SK-N-SH treated with all-trans-retinoic acid at 6 μM for 48 hours (cell line): ENCODE measurements around the gene SMG5.
A peak's percentile ranks its signal among the peaks of the same experiment; 100 is the strongest.

Experiments used
- ATAC-seq: fragments of 200-7000 bp; cut with Tn5 transposase; 3 replicates; pipeline ENCODE4 v1.9.1; 2020; ENCODE audit warnings: mild to moderate bottlenecking, moderate library complexity
- ARNTL ChIP-seq: fragments of 450-650 bp; formaldehyde crosslinking; IDR thresholded peaks from 2 replicates; pipeline ENCODE4 v1.5.0; 2020; ENCODE audit warnings: low read depth, mild to moderate bottlenecking, moderate library complexity, borderline replicate concordance
- BACH2 ChIP-seq: fragments of 250-450 bp; sonication (Bioruptor Pico); IDR thresholded peaks from 2 replicates; pipeline ENCODE4 v1.9.0; 2021; ENCODE audit warnings: mild to moderate bottlenecking, borderline replicate concordance
- CSDC2 ChIP-seq: fragments of 250-450 bp; sonication (Bioruptor Pico); IDR thresholded peaks from 2 replicates; pipeline ENCODE4 v1.5.0; 2020; ENCODE audit warnings: mild to moderate bottlenecking, moderate library complexity
- ESRRG ChIP-seq: fragments of 250-450 bp; sonication (Bioruptor Pico); IDR thresholded peaks from 2 replicates; pipeline ENCODE4 v1.6.1; 2021; ENCODE audit warnings: mild to moderate bottlenecking
- ISL1 ChIP-seq: fragments of 250-450 bp; sonication (Bioruptor Pico); IDR thresholded peaks from 2 replicates; pipeline ENCODE4 v2.1.2; 2022; ENCODE audit warnings: mild to moderate bottlenecking, moderate library complexity
- PPARA ChIP-seq: fragments of 250-450 bp; sonication (Bioruptor Pico); IDR thresholded peaks from 2 replicates; pipeline ENCODE4 v1.5.0; 2020; ENCODE audit warnings: mild to moderate bottlenecking, borderline replicate concordance
- SNAI2 ChIP-seq: fragments of 250-450 bp; sonication (Bioruptor Pico); IDR thresholded peaks from 2 replicates; pipeline ENCODE4 v1.5.0; 2020; ENCODE audit warnings: mild to moderate bottlenecking, moderate library complexity
- TOX ChIP-seq: fragments of 250-450 bp; sonication (Bioruptor Pico); IDR thresholded peaks from 2 replicates; pipeline ENCODE4 v1.8.0; 2021; ENCODE audit warnings: mild to moderate bottlenecking, moderate library complexity, borderline replicate concordance
- ZC3H10 ChIP-seq: fragments of 250-450 bp; sonication (Bioruptor Pico); IDR thresholded peaks from 2 replicates; pipeline ENCODE4 v1.5.1; 2021; ENCODE audit warnings: mild to moderate bottlenecking, moderate library complexity
- ZFP30 ChIP-seq: fragments of 450-650 bp; formaldehyde crosslinking; IDR thresholded peaks from 2 replicates; pipeline ENCODE4 v1.5.0; 2022; ENCODE audit warnings: mild to moderate bottlenecking, moderate library complexity
- ZNF565 ChIP-seq: fragments of 450-650 bp; formaldehyde crosslinking; conservative IDR thresholded peaks from 2 replicates; pipeline ENCODE4 v1.5.0; 2020; ENCODE audit warnings: low read depth, mild to moderate bottlenecking, moderate library complexity
- ZNF70 ChIP-seq: fragments of 450-650 bp; formaldehyde crosslinking; IDR thresholded peaks from 2 replicates; pipeline ENCODE4 v1.5.0; 2020; ENCODE audit warnings: mild to moderate bottlenecking, moderate library complexity
- TF ChIP-seq, protein P1 (sequence below): fragments of 250-450 bp; sonication (Bioruptor Pico); IDR thresholded peaks from 2 replicates; pipeline ENCODE4 v1.5.0; 2020; ENCODE audit warnings: mild to moderate bottlenecking, moderate library complexity
- TF ChIP-seq, protein P2 (sequence below): fragments of 250-450 bp; sonication (Bioruptor Pico); IDR thresholded peaks from 2 replicates; pipeline ENCODE4 v1.8.0; 2021; ENCODE audit warnings: low read depth, mild to moderate bottlenecking, moderate library complexity, borderline replicate concordance
- TF ChIP-seq, protein P3 (sequence below): fragments of 250-450 bp; sonication (Bioruptor Pico); IDR thresholded peaks from 2 replicates; pipeline ENCODE4 v1.5.1; 2021; ENCODE audit warnings: mild to moderate bottlenecking, moderate library complexity
- TF ChIP-seq, protein P4 (sequence below): fragments of 250-450 bp; sonication (Bioruptor Pico); IDR thresholded peaks from 2 replicates; pipeline ENCODE4 v1.5.1; 2020; ENCODE audit warnings: low read depth, mild to moderate bottlenecking, moderate library complexity

The SMG5 gene

DNA sequence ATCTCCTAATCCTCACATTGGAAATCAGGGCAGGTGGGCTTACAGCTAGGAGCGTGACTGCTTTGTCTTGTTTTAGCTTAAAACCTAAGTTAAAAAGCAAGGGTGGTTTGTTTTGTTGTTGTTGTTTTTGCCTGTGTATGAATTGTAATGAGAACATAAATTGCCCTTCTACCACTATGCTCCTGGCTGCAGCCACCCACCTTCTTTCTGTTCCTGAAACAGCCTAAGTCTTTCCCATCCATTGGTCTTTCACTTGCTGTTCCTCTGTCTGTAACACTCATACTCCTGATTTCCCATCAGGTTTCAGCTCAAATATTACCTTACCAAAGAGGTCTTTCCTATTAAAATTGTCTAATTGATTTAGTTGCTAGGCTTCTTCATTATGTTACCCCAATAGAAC, 896 bp upstream of the SMG5 start:
- ATAC-seq: no peak
- TF ChIP-seq CSDC2 (CRISPR knock-in tag): no peak
- TF ChIP-seq, protein P1, sequence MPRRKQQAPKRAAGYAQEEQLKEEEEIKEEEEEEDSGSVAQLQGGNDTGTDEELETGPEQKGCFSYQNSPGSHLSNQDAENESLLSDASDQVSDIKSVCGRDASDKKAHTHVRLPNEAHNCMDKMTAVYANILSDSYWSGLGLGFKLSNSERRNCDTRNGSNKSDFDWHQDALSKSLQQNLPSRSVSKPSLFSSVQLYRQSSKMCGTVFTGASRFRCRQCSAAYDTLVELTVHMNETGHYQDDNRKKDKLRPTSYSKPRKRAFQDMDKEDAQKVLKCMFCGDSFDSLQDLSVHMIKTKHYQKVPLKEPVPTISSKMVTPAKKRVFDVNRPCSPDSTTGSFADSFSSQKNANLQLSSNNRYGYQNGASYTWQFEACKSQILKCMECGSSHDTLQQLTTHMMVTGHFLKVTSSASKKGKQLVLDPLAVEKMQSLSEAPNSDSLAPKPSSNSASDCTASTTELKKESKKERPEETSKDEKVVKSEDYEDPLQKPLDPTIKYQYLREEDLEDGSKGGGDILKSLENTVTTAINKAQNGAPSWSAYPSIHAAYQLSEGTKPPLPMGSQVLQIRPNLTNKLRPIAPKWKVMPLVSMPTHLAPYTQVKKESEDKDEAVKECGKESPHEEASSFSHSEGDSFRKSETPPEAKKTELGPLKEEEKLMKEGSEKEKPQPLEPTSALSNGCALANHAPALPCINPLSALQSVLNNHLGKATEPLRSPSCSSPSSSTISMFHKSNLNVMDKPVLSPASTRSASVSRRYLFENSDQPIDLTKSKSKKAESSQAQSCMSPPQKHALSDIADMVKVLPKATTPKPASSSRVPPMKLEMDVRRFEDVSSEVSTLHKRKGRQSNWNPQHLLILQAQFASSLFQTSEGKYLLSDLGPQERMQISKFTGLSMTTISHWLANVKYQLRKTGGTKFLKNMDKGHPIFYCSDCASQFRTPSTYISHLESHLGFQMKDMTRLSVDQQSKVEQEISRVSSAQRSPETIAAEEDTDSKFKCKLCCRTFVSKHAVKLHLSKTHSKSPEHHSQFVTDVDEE (CRISPR knock-in tag): no peak
- TF ChIP-seq, protein P2, sequence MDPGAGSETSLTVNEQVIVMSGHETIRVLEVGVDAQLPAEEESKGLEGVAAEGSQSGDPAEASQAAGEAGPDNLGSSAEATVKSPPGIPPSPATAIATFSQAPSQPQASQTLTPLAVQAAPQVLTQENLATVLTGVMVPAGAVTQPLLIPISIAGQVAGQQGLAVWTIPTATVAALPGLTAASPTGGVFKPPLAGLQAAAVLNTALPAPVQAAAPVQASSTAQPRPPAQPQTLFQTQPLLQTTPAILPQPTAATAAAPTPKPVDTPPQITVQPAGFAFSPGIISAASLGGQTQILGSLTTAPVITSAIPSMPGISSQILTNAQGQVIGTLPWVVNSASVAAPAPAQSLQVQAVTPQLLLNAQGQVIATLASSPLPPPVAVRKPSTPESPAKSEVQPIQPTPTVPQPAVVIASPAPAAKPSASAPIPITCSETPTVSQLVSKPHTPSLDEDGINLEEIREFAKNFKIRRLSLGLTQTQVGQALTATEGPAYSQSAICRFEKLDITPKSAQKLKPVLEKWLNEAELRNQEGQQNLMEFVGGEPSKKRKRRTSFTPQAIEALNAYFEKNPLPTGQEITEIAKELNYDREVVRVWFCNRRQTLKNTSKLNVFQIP (CRISPR knock-in tag): no peak
- TF ChIP-seq ZNF70 (CRISPR knock-in tag): no peak
- TF ChIP-seq, protein P3, sequence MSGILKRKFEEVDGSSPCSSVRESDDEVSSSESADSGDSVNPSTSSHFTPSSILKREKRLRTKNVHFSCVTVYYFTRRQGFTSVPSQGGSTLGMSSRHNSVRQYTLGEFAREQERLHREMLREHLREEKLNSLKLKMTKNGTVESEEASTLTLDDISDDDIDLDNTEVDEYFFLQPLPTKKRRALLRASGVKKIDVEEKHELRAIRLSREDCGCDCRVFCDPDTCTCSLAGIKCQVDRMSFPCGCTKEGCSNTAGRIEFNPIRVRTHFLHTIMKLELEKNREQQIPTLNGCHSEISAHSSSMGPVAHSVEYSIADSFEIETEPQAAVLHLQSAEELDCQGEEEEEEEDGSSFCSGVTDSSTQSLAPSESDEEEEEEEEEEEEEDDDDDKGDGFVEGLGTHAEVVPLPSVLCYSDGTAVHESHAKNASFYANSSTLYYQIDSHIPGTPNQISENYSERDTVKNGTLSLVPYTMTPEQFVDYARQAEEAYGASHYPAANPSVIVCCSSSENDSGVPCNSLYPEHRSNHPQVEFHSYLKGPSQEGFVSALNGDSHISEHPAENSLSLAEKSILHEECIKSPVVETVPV (CRISPR knock-in tag): no peak
- no peak for TF ChIP-seq ZFP30 (CRISPR knock-in tag)
- TF ChIP-seq, protein P4, sequence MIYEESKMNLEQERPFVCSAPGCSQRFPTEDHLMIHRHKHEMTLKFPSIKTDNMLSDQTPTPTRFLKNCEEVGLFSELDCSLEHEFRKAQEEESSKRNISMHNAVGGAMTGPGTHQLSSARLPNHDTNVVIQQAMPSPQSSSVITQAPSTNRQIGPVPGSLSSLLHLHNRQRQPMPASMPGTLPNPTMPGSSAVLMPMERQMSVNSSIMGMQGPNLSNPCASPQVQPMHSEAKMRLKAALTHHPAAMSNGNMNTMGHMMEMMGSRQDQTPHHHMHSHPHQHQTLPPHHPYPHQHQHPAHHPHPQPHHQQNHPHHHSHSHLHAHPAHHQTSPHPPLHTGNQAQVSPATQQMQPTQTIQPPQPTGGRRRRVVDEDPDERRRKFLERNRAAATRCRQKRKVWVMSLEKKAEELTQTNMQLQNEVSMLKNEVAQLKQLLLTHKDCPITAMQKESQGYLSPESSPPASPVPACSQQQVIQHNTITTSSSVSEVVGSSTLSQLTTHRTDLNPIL (CRISPR knock-in tag): no peak
- TF ChIP-seq SNAI2 (CRISPR knock-in tag): no peak
- no peak for TF ChIP-seq ZNF565 (CRISPR knock-in tag)
- no peak for TF ChIP-seq ARNTL (CRISPR knock-in tag)
- no peak for TF ChIP-seq TOX (CRISPR knock-in tag)

DNA sequence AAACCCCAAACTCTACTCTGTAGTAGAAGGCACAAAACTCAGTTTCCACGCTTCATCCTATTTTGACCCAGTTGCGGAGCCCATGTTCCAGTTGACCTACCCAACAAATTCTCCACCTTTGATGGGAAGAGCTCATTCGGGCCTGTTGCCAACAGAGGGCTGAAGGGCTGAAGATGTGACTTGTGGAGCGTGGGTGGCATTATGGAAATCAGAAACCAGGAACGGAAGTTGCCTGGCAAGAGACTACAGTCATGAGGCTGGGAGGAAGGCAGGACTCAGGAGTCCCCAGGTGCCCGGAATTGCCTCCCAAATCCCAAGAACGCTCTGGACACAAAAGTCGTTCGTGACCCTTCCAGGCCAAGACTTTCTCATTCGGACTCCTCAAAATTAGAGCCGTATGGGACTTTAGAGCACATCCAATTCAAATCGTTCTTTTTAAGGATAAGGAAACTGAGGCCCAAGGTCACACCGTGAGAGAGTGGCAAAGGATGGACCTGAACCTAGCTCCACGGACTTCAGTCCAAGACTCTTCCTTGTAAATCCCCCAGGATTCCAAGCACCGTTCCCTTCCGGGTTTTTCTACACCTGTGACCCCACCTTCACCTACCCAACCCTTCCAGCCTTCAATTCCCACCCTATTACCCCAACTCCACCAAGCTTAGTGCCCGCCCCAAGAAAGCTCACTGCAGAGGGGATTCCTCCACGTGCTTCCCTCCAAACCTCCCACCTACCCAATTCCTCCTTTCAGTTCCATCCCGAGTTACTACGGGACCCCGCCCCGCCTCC, 739 bp downstream of the SMG5 start:
- peak; percentile 7 for ATAC-seq
- TF ChIP-seq PPARA: no peak
- TF ChIP-seq ISL1 (CRISPR knock-in tag): no peak
- TF ChIP-seq, protein P1 (CRISPR knock-in tag): no peak
- TF ChIP-seq, protein P2 (CRISPR knock-in tag): no peak
- TF ChIP-seq ZFP30 (CRISPR knock-in tag): no peak
- TF ChIP-seq, protein P4 (CRISPR knock-in tag): no peak
- TF ChIP-seq, protein P3 (CRISPR knock-in tag): no peak
- TF ChIP-seq ZC3H10 (CRISPR knock-in tag): no peak
- no peak for TF ChIP-seq ESRRG
- TF ChIP-seq TOX (CRISPR knock-in tag): no peak
- TF ChIP-seq ZNF70 (CRISPR knock-in tag): no peak
- TF ChIP-seq BACH2 (CRISPR knock-in tag): no peak
